NCI-H748 (cell line): ENCODE results near the gene METTL21A.
"Not testable (repeated sequence)": the region's sequence is repeated elsewhere in the genome, so short reads cannot be mapped to it uniquely, and the experiment has no call there.

Source experiments
- DNase-seq: peaks from one replicate; lab custom pipeline; 2025; ENCODE audit not compliant: unreplicated experiment; lab: John Stamatoyannopoulos, UW

The METTL21A gene

DNA sequence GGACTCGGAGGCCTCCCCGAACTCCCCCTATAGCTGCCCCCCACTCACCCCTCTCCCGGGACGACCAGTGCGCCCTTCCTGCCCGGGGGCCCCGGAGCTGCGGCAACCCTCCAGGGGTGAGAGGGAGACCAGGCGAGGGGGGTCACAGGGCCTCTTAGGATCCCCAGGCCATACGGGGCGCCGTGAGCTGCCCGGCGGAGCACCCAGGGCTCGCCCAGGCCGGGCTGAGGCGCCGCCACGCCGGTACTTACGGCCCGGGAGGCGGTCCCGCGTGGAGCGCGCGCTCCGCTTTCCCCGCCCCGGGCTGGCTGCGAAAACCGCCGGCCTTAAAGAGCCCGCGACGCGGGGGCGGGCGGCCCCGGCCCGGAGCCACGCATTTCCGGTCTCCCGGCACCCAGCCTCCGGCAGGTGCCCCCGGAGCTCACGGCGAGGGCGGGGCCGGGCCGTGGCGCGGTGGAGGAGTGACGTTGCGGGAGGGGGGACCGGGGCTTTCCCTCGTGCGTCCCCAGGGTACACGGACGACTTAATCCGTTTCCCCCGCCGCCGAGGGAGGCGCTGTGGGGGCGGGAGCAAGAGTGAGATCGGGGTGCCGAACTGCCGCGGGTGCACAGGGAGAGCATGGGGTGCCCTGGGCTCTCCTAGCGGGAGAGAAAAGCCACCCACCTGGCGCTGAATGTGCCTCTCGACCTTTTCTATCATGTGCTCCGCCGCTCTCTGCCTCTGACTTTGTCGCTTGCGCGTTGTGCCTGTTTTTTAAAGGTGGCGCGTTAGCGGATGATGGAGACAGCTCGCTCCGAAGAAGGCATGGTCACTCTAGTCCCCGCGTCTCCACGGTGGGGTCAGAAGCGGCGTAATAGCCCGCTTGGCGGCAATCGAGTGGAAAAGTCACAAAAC, at the start of gene METTL21A:
Gene METTL21A (minus strand): TSS at position 381 of the 894 bp plus-strand sequence. CDS start 1,019 bp downstream, outside the sequence.
- DNase-seq, result peak; percentile 94

DNA sequence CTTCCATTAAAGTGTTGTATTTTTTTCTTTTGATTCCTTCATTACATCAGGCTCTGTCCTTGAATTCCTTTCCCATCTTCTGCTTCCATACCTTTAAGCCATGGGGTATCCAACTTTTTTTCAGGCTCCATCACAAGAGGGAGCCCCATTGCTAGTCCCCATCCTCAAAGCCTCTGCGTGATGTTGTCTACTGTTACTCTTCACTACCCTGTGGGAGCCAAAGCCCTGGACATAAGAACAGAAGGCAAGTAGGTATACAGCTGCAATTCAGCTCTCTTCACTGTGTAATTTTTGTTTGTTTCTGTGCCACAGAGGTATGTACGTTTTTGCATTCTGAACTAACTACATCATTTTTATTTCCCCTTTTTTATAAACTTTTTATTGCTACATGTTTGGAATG, 49.6 kb upstream of the METTL21A start:
- DNase-seq, result no peak

DNA sequence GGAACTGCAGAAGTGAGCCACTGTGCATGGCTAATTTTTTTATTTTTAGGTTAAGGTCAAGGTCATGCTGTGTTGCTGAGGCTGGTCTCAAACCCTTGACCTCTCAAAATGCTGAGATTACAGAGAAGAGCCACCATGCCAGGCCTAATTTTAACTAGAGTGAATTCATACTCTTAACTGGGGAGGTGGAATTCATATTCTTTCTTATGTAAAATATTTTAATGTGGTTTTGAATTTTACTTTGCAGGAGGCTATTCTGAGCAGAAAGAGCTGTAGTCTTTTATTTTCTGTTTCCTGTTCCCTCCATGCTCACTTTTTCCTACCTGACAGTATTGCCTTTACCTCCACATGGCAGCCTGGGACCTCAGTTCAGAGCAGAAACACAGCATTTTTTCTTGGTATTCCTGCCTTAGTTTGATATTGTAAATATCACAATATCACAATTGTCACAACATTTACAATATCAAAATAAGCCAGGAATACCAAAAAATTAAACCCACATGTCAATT, 49.1 kb upstream of the METTL21A start:
- DNase-seq, result no peak

DNA sequence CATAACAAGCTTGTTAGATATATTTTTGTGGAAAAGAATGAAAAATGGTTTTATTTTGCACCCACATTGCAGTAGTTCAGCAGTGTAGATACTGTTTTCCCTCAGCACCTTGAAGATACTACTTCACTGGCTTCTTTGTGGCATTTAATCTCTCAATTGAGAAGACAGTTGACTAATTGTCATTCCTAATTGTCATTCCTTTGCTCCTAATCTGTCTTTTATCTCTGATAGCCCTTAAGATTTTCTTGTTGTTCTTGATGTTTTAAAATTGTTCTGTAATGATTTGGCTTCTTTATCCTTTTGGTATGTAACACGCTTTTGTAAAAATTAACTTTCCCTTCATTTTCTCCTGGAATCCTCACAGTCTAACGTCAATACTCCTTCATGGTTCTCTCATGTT, 48.2 kb upstream of the METTL21A start:
- no peak for DNase-seq

DNA sequence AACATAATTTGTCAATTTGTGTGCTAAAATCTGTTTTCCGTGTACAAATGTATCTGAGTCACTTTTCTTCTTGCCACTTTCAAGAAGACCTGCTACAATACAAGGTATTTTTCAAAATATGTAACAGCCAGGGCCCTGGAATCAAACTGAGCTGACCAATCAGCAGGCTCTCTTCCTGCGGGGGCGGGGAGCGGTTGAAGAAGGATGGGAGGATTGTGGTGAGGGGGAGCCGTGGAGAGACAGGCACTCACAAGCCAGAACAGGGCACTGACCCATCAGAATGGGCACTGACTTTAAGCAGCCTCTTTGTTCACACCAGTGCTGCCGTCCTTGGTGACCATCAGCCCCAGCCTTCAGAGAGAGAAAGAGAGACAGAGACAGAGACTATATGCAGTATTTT, 45.7 kb upstream of the METTL21A start:
- no peak for DNase-seq

DNA sequence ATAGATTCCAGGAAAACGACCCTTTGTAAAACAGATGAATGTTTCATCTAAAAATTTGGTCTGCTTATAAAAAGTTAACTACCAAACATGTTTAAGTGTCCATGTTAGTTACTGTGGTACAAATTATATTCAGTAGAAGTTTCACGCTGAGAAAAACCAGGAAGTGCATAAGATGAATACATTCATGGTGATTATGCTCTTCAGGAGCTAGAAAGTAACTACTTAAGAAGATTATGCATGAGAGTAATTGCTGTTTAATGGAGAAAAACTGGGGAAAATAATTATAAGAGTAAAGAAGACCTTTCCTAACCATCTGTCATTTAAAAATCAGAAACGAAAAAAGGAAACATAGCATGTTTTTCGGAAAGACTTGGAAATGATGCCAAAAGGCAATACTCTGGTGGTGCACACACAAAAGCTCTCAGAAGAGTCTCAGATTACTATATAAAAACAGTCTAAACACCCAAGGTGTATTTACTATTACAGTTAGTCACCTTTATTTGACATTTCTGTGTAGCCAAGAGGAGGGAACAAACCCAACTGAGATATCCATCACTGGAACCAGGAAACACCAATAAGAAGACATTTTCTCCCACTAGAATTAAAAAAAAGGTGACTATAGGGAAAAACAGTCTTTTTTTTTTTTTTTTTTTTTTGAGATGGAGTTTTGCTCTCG, 38.8 kb upstream of the METTL21A start:
- peak; percentile 44 for DNase-seq

DNA sequence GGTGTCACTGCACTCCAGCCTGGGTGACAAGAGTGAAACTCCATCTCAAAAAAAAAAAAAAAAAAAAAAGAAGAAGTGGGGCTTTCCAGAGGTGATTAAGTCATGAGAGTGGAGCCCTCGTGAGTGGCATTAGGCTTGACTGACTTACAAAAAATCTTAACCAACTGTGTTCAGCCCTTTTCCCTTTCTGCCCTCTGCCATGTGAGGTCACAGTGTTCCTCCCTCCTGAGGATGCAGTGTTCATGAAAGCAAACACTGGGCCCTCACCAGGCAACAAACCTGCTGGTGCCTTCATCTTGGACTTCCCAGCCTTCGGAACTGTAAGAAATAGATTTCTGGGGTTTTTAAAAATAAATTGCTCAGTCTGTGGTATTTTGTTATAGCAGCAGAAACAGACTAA, 37.0 kb upstream of the METTL21A start:
- DNase-seq, result no peak

DNA sequence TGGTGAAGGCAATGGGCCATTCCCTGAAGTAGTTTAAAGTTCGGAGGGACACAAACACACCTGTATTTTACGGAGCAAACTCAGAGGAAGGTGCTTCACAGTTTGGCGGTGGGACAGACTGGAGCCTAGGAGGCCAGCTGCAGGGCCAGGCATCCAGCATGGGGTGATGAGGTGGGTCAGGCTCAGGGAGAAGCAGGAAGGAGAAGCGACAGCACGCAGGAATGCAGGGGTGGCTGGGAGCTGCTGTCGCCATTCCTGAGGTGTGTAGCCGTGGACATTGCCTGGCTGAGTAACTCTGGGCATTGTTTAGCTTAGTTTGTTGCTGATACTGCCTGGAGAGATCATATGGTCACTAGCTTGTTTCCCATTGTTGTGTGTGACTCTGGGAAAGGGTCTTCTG, 35.8 kb upstream of the METTL21A start:
- no peak for DNase-seq

DNA sequence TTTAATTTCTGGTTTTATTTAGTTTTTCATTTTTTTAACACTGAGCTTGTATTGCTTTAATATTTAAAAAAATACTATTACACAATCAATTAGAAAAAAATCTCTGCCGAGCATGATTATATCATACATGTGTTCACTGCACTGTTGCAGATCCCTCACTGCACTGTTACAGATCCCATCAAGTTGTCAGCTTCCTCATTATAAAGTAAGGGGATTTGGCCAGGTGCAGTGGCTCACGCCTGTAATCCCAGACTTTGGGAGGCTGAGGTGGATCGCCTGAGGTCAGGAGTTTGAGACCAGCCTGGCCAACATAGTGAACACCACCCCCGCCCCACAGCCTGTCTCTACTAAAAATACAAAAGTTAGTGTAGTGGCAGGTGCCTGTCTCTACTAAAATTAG, 33.0 kb upstream of the METTL21A start:
- DNase-seq, result no peak

DNA sequence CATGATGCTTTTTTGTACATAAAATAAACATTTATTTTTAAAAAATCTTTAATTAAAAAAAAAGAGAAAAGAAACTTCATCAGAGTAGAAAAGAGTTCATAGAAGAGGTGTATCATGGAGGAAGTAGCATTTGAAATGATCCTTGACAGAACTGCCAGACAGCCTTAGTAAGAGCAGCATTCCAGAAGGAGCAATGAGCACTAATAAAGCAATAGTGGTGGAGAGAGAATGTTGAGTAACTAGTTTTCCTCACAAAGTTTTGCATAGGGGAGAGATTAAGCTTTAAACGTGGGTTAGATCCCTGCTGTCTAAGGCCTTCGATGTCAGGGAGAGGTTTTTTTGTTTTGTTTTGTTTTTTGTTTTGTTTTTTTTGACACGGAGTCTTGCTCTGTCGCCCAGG, 29.8 kb upstream of the METTL21A start:
- no peak for DNase-seq

DNA sequence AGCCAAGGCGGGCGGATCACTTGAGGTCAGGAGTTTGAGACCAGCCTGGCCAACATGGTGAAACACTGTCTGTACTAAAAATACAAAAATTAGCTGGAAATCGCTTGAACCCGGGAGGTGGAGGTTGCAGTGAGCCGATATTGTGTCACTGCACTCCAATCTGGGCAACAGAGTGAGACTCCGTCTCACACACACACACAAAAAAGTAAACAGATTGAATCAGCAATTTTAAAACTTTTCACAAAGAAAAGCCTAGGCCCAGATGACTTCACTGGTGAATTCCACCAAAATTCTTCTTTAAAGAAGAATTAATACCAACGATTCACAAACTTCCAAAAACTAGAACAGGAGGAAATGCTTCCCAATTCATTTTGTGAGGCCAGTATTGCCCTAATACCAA, 21.4 kb upstream of the METTL21A start:
- not testable (repeated sequence) for DNase-seq

DNA sequence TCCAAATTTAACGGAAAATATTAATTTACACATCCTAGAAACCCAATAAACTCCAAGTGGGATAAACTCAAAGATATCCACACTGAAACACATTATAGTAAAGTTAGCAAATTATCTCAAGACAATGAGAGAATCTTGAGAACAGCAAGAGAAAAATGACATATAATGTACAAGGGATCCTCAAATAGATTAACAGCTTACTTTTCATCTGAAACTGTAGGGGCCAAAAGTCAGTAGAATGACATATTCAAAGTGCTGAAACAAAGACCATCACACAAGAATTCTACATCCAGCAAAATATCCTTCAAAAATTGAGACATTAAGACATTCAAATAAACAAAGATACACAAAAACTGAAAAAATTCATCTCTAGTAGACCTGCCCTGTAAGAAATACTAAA, 18.7 kb upstream of the METTL21A start:
- no peak for DNase-seq

DNA sequence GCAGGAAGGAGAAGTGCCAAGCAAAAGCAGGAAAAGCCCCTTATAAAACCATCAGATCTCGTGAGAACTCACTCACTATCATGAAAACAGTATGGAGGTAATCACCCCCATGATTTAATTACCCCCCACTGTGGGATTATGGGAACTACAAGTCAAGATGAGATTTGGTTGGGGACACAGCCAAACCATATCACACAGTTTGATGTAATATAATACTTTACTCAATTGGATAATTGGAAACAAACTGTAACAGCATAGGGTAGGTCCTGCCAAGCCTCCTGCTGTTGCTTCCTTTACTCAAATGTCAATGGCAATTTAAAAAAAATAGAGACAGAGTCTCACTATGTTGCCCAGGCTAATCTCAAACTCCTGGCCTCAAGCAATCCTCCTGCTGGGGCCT, 15.5 kb upstream of the METTL21A start:
- DNase-seq, result peak; percentile 37

DNA sequence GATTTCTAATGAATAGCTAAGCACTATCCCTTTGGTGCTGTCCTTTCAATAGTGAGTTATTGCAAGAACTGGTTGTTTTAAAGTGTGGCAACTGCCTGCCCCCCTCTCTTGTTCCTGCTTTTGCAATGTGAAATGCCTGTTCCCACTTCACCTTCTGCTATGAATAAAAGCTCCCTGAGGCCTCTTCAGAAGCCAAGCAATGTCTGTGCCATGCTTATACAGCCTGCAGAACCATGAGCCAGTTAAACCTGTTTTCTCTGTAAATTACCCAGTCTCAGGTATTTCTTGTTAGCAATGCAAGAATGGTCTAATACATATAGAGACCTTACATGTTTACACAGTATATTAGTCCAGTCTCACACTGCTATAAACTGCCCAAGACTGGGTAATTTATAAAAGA, 15.0 kb upstream of the METTL21A start:
- peak; percentile 14 for DNase-seq

DNA sequence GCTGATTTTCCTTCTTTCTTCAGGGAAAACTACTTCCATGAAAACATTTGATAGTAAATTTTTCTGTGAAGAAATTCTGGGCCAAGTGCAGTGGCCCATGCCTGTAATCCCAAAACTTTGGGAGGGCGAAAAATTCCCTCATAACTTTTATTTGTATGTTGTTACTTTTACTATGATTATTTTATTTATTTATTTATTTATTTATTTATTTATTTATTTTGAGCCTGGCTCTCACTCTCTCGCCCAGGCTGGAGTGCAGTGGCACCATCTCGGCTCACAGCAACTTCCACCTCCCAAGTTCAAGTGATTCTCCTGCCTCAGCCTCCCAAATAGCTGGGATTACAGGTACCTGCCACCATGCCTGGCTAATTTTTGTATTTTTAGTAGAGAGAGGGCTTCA, 14.1 kb upstream of the METTL21A start:
- DNase-seq, result not testable (repeated sequence)

DNA sequence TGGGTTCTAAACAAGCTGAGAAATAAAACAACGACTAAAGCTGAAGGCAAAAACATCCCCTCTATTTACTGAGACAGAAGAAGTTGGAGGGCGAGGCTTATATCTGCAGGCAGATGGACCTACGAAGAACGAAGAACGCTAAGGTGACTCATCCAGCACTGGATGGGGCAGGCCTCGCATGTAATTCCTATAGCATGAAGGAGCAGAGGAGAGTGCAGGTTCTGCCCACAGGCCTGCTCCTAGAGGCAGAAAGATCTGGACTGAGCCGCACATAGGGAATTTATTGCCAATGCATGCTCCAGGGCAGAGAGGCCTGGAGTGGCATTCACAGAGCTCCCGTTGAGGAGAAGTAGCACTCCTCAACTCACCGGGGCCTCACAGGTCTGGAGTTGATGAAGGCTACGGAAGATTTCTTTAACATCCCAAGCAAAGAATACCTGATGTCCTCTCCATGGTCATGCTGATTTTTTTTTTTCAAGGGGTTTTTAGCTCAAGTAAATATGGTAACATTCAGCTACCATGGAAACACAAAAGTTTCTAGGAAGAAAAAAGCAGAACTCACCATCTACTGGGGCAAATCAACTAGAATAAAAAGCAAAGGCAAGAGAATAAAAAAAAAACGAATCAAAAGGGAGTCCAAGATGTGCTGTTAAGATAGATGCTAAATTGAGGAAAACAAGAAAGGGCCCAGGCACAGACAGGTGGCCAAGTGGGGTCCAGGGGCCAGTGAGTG, 10.4 kb upstream of the METTL21A start:
- DNase-seq, result no peak

DNA sequence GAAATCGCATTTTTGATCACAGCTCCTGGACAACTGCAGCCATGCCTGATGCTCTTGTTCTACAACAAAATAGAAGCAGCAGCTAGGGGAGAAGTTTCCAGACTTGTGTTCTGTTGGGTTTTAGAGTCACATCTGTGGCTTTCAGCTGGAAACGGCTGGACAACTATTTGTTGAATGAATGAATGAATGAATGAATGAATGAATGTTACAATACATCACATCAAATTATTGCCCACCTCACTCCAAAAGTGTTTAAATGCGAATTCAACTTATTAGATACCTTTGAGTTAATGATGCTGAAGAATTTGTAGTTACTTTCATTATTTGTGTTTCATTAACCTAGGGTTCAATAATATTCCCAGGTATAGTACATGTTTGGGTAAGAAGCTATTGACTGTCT, 8.5 kb upstream of the METTL21A start:
- DNase-seq, result no peak

DNA sequence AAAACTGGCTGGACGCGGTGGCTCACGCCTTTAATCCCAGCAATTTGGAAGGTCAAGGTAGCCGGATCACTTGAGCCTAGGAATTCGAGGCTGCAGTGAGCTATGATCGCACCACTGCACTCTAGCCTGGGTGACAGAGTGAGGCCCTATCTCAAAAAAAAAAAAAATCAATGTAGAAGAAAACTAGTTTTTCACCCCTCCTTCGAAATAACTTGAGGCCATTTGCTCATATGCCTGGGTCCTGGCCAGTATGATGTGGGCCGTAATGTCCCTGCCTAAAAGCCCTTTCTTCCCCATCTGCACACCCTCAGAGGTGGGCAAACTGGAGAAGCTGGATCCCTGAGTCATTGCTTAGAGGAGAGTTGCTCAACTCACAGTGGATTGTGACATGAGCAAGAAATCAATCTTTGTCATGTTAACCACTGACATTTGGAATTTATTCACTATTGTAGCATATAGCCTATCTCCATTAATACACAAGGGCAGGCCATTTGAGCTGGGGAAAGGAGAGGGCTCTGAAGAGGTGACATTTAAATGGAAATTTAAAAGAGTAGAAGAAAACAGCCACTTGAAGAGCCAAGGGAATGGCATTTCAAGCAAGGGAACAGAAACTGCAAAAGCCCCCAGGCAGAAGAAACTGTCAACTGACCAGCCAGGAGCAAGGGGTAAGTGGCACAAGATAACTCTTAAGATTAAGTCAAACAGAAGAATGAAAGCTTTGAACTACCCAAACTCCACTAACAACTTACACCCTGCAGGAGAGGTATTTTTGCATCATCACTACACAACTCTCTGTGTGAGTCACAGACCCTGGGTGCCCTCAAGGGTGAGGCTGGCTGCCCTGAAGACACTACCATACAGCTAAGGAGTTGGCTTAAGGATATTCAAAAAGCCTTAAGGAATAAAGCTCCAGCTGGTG, 7.6 kb upstream of the METTL21A start:
- no peak for DNase-seq

DNA sequence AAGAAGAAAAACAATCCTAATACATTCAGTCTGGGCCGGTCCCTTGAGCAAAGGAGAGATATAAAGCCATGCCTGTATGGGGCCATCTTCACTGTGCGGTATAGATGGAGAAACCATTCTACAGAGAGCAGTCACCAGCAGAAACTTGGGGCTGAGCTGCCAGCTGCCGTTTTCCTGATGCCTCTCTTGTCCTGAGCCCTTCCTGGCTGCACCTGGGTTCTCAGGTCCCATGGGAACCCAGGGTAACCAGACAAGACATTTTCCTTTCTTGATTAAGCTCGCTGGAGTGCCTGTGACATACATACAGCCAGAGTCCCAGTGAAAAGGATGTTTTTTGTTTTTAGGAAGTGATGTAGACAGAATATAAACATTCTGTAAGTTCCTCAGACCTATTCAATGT, 5.3 kb upstream of the METTL21A start:
- DNase-seq, result no peak

DNA sequence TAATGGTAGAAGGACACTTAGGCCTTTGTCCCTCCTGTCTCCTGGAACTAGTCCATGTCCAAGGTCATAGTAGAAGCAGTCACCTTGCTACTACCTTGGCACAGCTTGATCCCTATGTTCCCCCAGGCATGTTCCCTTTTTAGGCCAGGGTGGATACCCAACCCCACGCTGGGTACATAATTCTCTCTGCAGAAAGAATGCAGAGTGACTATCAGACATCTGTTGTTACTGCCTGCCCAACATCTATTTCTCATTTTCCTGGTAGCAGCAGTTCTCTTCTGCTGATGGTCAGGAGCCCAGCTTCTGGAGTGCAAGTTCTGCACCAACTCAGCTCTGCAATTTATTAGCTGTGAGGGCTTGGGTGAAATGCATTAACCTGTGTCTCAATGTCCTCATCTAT, 4.4 kb upstream of the METTL21A start:
- no peak for DNase-seq
